ENCODE results near the gene LZTR1. TPM values are rescaled to one million over a fixed set of nuclear protein-coding genes. Genes with fewer than 3 reads are reported as not detected.
A peak's percentile ranks its signal among the peaks of the same experiment; 100 is the strongest.
"Not testable (repeated sequence)": the region's sequence is repeated elsewhere in the genome, so short reads cannot be mapped to it uniquely, and the experiment has no call there.

The LZTR1 gene
- total RNA-seq, 2 donors from 2014 or later, result 31.6 to 61.7 TPM

DNA sequence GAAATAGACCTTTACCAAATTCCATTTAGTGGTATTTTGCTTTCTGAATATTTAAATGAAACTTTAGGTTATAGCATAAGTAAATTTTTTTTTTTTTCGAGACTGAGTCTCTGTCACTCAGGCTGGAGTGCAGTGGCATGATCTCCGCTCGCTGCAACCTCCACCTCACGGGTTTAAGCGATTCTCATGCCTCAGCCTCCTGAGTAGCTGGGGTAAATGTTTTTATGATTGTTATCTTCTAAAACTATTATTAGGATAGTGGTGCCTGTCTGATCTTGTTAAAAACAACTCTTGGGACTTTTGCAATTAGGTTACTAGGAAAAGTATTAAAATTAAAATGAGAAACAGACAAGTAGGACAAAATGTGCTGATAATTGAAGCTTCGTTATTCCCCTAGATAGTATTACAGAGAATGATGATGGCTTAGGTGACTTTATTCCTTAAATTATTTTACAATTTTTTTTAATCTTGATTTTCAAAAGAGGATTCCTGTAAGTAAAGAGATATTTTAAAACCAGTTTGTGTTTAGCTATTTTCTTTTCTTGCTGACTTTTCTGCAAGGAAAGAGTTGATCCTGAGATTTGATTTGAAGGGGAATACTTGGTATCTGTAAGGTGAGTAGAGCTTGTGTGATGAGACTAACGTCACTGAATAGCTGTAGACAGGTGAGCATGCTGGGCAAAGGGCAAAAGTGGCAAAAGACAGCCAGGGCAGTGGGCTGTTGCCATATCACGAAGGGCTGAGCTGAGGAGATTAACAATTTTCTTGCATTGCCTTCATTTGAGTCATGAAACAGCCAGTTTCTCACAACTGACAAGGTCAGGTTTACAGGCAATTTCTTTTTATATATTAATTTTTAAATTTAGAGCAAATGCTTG, 44.1 kb upstream of the LZTR1 start:
- peak overlapping the region in 1 of 2 donors; percentile 0 for H3K9ac ChIP-seq (ENCODE audit: low read depth in 2 of 2, low read length in 2 of 2)
- H3K27me3 ChIP-seq, result no peaks in the 10 kb centered on the region
- H3K4me1 ChIP-seq, result peaks cover 19% of the 10 kb centered on the region
- DNase-seq, result no peak
- H3K36me3 ChIP-seq, result no peaks in the 10 kb centered on the region
- H3K9me3 ChIP-seq, result no peaks in the 10 kb centered on the region
- no peak overlapping the region for H3K27ac ChIP-seq
- TF ChIP-seq, protein P1, sequence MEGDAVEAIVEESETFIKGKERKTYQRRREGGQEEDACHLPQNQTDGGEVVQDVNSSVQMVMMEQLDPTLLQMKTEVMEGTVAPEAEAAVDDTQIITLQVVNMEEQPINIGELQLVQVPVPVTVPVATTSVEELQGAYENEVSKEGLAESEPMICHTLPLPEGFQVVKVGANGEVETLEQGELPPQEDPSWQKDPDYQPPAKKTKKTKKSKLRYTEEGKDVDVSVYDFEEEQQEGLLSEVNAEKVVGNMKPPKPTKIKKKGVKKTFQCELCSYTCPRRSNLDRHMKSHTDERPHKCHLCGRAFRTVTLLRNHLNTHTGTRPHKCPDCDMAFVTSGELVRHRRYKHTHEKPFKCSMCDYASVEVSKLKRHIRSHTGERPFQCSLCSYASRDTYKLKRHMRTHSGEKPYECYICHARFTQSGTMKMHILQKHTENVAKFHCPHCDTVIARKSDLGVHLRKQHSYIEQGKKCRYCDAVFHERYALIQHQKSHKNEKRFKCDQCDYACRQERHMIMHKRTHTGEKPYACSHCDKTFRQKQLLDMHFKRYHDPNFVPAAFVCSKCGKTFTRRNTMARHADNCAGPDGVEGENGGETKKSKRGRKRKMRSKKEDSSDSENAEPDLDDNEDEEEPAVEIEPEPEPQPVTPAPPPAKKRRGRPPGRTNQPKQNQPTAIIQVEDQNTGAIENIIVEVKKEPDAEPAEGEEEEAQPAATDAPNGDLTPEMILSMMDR (IDR thresholded peaks at IDR 0.05), result no peak
- intact Hi-C loops (cut with DNase I), result no loop called here
- H3K4me3 ChIP-seq, result no peak overlapping the region

DNA sequence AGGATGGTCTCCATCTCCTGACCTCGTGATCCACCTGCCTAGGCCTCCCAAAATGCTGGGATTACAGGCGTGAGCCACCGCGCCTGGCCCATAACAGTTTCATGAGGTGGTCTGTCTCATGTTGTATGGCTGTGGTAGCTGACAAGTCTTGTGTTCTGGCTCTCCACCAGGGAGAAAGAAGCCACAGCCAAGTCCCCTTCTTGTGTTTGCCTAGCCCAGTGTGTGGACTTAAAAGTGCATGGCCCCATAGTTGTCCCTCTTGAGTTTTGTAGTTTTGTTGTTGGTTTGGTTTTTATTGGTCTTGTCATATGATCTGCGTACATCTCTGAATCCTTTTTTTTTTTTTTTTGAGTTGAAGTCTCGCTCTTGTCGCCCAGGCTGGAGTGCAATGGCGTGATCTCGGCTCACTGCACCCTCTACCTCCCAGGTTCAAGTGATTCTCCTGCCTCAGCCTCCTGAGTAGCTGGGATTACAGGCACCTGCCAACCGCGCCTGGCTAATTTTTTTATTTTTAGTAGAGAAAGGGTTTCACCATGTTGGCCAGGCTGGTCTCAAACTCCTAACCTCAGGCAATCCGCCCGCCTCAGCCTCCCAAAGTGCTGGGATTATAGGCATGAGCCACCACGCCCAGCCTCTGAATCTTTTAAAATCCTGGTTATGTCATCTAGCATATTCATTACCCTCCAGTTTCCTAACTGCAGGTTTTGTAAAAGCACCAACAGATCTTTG, 42.5 kb upstream of the LZTR1 start:
- H3K36me3 ChIP-seq; H3K9me3 ChIP-seq; H3K27me3 ChIP-seq; H3K27ac ChIP-seq; DNase-seq; H3K4me3 ChIP-seq; intact Hi-C loops (cut with DNase I); H3K9ac ChIP-seq (ENCODE audit: low read depth in 2 of 2, low read length in 2 of 2): not testable (repeated sequence)
- H3K4me1 ChIP-seq, result peaks cover 19% of the 10 kb centered on the region

DNA sequence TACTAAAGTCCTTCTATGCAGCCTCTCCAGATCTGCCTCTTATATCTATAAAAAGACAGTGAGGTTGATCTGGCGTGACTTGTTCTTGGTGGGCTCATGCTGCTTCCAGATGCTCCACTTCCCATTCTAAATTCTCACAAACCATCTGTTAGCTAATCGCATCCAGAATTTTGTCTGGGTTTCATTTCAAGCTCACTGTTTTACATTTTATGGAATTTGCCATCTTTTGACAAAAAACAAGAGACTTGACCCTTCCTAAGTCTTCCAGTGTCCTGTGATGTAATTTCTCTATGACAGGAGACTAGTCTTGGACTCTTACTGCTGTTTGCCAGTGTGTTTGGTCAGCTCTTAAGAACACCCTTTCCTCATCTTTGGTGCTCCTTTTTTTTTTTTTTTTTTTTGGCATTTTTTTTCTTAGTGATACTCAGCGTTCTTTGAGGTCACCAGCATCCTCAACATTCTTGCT, 41.9 kb upstream of the LZTR1 start:
- intact Hi-C loops (cut with DNase I), result no loop called here
- Histone ChIP-seq H3K27ac (no peak overlapping the region), H3K4me1 (peaks cover 19% of the 10 kb centered on the region), H3K36me3 (no peaks in the 10 kb centered on the region), H3K4me3 (no peak overlapping the region), H3K9ac (ENCODE audit: low read depth in 2 of 2, low read length in 2 of 2) (no peak overlapping the region), H3K9me3 (no peaks in the 10 kb centered on the region), H3K27me3 (no peaks in the 10 kb centered on the region)
- no peak for DNase-seq
- TF ChIP-seq, protein P1 (IDR thresholded peaks at IDR 0.05), result no peak

DNA sequence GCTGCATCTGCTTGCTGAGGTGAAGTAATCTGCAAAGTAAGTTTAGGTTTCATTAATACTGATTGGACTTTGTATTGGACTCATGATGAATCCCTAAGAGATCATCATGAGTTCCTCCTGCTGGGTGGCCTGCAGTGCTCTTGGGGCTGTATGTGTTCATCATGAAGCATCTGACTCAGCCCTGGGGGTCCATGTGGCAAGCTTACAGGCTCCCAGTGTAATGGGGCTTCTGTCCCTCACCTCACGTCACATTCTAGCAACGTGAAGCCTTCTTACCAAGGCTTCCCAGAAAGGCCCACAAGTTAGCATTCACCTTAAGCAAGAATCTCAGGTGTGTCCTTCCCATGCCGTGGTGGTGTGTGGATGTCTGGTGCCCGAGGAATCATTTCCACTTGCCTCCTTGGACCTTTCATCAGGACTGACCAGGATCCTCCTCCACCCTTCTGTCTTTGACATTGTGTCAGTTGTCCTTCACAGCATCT, 41.2 kb upstream of the LZTR1 start:
- TF ChIP-seq, protein P1 (IDR thresholded peaks at IDR 0.05), result no peak
- intact Hi-C loops (cut with DNase I), result no loop called here
- no peak for DNase-seq
- Histone ChIP-seq H3K27ac (no peak overlapping the region), H3K36me3 (no peaks in the 10 kb centered on the region), H3K9me3 (no peaks in the 10 kb centered on the region), H3K4me3 (no peak overlapping the region), H3K4me1 (peaks cover 19% of the 10 kb centered on the region), H3K27me3 (no peaks in the 10 kb centered on the region), H3K9ac (ENCODE audit: low read depth in 2 of 2, low read length in 2 of 2) (no peak overlapping the region)

DNA sequence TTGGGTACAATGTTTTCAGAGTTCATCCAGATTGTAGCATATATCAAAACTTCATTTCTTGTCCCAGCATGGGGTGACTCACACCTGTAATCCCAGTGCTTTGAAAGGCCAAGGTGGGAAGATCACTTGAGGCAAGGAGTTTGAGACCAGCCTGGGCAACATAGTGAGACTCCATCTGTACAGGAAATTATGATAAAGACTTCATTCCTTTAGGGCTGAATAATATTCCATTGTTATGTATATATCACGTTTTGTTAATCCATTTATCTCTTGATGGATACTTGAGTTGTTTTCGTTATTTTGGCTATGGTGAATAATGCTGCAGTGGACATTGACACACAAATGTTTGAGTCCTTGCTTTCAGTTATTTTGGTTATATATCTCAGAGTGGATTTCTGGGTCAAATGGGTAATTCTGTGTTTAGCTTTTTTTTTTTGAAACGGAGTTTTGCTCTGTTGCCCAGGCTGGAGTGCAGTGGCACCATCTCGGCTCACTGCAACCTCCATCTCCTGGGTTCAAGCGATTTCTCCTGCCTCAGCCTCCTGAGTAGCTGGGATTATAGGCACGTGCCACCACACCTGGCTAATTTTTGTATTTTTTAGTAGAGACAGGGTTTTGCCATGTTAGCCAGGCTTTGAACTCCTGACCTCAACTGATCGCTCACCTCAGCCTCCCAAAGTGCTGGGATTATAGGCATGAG, 39.7 kb upstream of the LZTR1 start:
- H3K27me3 ChIP-seq; H3K36me3 ChIP-seq; H3K27ac ChIP-seq; H3K9ac ChIP-seq (ENCODE audit: low read depth in 2 of 2, low read length in 2 of 2); H3K9me3 ChIP-seq; intact Hi-C loops (cut with DNase I); H3K4me3 ChIP-seq; DNase-seq: not testable (repeated sequence)
- peaks cover 11% of the 10 kb centered on the region for H3K4me1 ChIP-seq
